SIG-M5 treated with dmso at 0.1 percent for 504 hours (cell line): ENCODE measurements around the gene IQUB.
"Not testable (repeated sequence)": the region's sequence is repeated elsewhere in the genome, so short reads cannot be mapped to it uniquely, and the experiment has no call there.

Experiments
- DNase-seq: peaks from one replicate; lab custom pipeline; 2025; ENCODE audit not compliant: unreplicated experiment; lab: John Stamatoyannopoulos, UW

Gene IQUB

GRCh38 chr7:123534383-123535260, at the start of gene IQUB:
Gene IQUB, minus strand, starts transcription at chr7:123534595. Its CDS starts 22,255 bp downstream, at chr7:123512340.
- DNase-seq = peak; percentile 94

- no peak for DNase-seq
Measured at GRCh38 chr7:123583821-123584220, 49.4 kb upstream of the IQUB start.

GRCh38 chr7:123581162-123581459, 46.7 kb upstream of the IQUB start:
- DNase-seq = no peak

GRCh38 chr7:123580406-123581161, 46.2 kb upstream of the IQUB start:
- DNase-seq = peak; percentile 55

- DNase-seq = no peak
Measured at GRCh38 chr7:123579416-123579815, 45.0 kb upstream of the IQUB start.

GRCh38 chr7:123573896-123574467, 39.6 kb upstream of the IQUB start:
- peak; percentile 24 for DNase-seq

- DNase-seq = no peak
Measured at GRCh38 chr7:123573341-123573740, 38.9 kb upstream of the IQUB start.

- no peak for DNase-seq
Measured at GRCh38 chr7:123571684-123572083, 37.3 kb upstream of the IQUB start.

GRCh38 chr7:123571187-123571586, 36.8 kb upstream of the IQUB start:
- no peak for DNase-seq

GRCh38 chr7:123570390-123571182, 36.2 kb upstream of the IQUB start:
- no peak for DNase-seq

GRCh38 chr7:123569352-123570010, 35.1 kb upstream of the IQUB start:
- DNase-seq = peak; percentile 30

GRCh38 chr7:123562121-123562520, 27.7 kb upstream of the IQUB start:
- DNase-seq = no peak

- DNase-seq = no peak
Measured at GRCh38 chr7:123558289-123558874, 24.0 kb upstream of the IQUB start.

GRCh38 chr7:123557398-123558288, 23.2 kb upstream of the IQUB start, which contains the start of gene NDUFA5:
Gene NDUFA5, minus strand, starts transcription at chr7:123557818. Its CDS starts 23 bp downstream, at chr7:123557795.
- peak; percentile 98 for DNase-seq

GRCh38 chr7:123557016-123557397, 22.6 kb upstream of the IQUB start:
- no peak for DNase-seq

GRCh38 chr7:123555484-123555883, 21.1 kb upstream of the IQUB start:
- DNase-seq = no peak

- no peak for DNase-seq
Measured at GRCh38 chr7:123553159-123553558, 18.8 kb upstream of the IQUB start.

- no peak for DNase-seq
Measured at GRCh38 chr7:123552641-123553040, 18.2 kb upstream of the IQUB start.

GRCh38 chr7:123552134-123552533, 17.7 kb upstream of the IQUB start:
- DNase-seq = not testable (repeated sequence)
